ENCODE measurements around the gene FAXC. TPM values are rescaled to one million over a fixed set of nuclear protein-coding genes. Genes with fewer than 3 reads are reported as not detected.

The FAXC gene
- total RNA-seq, 1 donor from 2014 or later, result 5.3 TPM

GRCh38 chr6:99308788-99309187 lies 40.7 kb downstream of the FAXC start:
- H3K27me3 ChIP-seq (ENCODE audit: control insufficient read depth, insufficient read depth, low read length), result no peaks in the 10 kb centered on the region
- DNase-seq (ENCODE audit: low read depth) (no peak), FAIRE-seq (no peak)
- H3K4me3 ChIP-seq (ENCODE audit: low read depth, low read length), result no peak overlapping the region
- no peaks in the 10 kb centered on the region for H3K36me3 ChIP-seq (ENCODE audit: control insufficient read depth, insufficient read depth, low read length)
- TF ChIP-seq, protein P1, sequence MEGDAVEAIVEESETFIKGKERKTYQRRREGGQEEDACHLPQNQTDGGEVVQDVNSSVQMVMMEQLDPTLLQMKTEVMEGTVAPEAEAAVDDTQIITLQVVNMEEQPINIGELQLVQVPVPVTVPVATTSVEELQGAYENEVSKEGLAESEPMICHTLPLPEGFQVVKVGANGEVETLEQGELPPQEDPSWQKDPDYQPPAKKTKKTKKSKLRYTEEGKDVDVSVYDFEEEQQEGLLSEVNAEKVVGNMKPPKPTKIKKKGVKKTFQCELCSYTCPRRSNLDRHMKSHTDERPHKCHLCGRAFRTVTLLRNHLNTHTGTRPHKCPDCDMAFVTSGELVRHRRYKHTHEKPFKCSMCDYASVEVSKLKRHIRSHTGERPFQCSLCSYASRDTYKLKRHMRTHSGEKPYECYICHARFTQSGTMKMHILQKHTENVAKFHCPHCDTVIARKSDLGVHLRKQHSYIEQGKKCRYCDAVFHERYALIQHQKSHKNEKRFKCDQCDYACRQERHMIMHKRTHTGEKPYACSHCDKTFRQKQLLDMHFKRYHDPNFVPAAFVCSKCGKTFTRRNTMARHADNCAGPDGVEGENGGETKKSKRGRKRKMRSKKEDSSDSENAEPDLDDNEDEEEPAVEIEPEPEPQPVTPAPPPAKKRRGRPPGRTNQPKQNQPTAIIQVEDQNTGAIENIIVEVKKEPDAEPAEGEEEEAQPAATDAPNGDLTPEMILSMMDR (IDR thresholded peaks at IDR 0.05; ENCODE audit: insufficient read depth, low read length, severe bottlenecking), result no peak

DNA sequence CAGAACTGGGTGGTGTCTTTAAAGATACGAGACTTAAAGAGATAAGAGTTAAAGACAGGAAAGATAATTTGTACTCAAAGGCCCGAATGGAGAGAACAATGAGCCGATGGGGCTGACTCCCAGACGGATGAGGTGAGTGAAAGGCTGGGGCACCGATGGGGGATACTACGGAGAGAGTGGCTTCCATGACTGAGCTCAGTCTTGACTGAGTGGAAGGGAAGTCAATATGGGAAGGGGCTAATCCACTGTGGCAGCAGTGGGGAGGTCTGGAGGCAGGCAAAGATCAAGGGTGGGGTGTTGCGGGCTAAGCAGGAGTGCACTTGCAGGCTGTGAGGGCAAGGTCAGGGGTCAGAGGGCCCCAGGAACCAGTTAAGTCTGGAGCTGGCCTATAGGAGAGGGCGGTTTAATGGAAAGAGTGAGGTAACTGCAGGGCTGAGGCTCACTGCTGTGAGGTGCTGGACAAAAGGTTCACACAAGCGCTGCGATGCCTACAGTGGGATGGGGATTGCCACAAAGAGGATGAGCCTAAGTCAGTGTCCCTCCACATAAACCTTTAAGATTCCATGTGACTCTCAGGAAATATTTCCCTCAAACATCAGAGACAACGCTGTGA lies 42.1 kb downstream of the FAXC start:
- no peaks in the 10 kb centered on the region for H3K27me3 ChIP-seq (ENCODE audit: control insufficient read depth, insufficient read depth, low read length)
- TF ChIP-seq, protein P1 (IDR thresholded peaks at IDR 0.05; ENCODE audit: insufficient read depth, low read length, severe bottlenecking), result no peak
- FAIRE-seq (no peak), DNase-seq (ENCODE audit: low read depth) (no peak)
- H3K4me3 ChIP-seq (ENCODE audit: low read depth, low read length), result no peak overlapping the region
- no peaks in the 10 kb centered on the region for H3K36me3 ChIP-seq (ENCODE audit: control insufficient read depth, insufficient read depth, low read length)

- TF ChIP-seq, protein P1 (IDR thresholded peaks at IDR 0.05; ENCODE audit: insufficient read depth, low read length, severe bottlenecking), result no peak
These were observed 43.1 kb downstream of the FAXC start for GRCh38 chr6:99306341-99306740.

DNA sequence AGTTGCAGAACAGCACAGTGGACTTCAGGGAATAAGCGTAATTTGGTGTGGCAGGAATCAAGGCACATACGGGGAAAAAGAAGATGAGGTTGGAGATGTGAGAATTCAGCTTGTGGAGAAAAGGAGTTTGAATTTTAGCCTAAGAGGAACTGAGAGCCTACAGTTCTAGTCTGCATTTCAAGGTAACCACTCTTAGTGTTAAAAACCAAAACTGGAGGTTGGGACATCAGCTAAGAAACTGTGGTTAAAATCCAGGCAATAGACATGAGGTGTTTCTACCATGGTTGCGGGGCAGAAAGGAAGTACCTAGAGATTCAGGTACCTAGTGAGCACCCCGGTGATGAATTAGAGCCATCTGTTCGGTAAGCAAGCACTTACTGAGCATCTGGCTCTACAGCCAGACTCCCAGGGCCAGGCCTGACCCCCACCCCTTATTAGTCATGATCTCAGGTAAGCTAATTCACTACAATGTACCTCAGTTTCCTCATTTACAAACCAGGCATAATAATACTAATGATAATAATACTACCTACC lies 44.4 kb downstream of the FAXC start:
- no peak for FAIRE-seq
- DNase-seq (ENCODE audit: low read depth), result no peak
- Histone ChIP-seq H3K36me3 (ENCODE audit: control insufficient read depth, insufficient read depth, low read length) (no peaks in the 10 kb centered on the region), H3K27me3 (ENCODE audit: control insufficient read depth, insufficient read depth, low read length) (no peaks in the 10 kb centered on the region), H3K4me3 (ENCODE audit: low read depth, low read length) (no peak overlapping the region)
- TF ChIP-seq, protein P1 (IDR thresholded peaks at IDR 0.05; ENCODE audit: insufficient read depth, low read length, severe bottlenecking), result no peak

More at GRCh38 chr6:99306341-99306740, 43.1 kb downstream of the FAXC start:
- no peak for FAIRE-seq
- Histone ChIP-seq H3K27me3 (ENCODE audit: control insufficient read depth, insufficient read depth, low read length) (no peaks in the 10 kb centered on the region), H3K4me3 (ENCODE audit: low read depth, low read length) (no peak overlapping the region), H3K36me3 (ENCODE audit: control insufficient read depth, insufficient read depth, low read length) (no peaks in the 10 kb centered on the region)
- DNase-seq (ENCODE audit: low read depth), result no peak

DNA sequence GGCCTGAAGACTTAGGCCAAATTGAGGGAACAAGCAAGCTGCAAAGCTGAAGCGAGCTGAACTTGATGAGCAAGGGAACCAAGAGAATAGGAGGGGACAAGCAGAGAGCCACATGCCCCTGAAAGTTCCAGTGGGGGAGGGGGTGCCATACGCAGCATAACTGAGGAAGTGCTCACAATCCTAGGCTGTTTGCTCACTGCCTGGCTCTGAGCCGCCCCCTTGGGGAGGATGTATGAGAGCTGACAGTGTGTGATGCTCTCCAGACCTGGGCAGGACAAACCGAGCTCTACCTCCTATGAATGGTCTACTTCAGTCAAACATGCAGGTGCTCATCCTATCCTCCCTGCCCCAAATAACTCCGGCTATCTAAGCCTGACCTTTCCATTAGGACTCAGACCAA lies 52.1 kb downstream of the FAXC start:
- Histone ChIP-seq H3K27me3 (ENCODE audit: control insufficient read depth, insufficient read depth, low read length) (no peaks in the 10 kb centered on the region), H3K4me3 (ENCODE audit: low read depth, low read length) (no peak overlapping the region), H3K36me3 (ENCODE audit: control insufficient read depth, insufficient read depth, low read length) (no peaks in the 10 kb centered on the region)
- no peak for DNase-seq (ENCODE audit: low read depth)
- TF ChIP-seq, protein P1 (IDR thresholded peaks at IDR 0.05; ENCODE audit: insufficient read depth, low read length, severe bottlenecking), result no peak
- FAIRE-seq, result no peak

- H3K36me3 ChIP-seq (ENCODE audit: control insufficient read depth, insufficient read depth, low read length), result no peaks in the 10 kb centered on the region
- FAIRE-seq (no peak), DNase-seq (ENCODE audit: low read depth) (no peak)
- TF ChIP-seq, protein P1 (IDR thresholded peaks at IDR 0.05; ENCODE audit: insufficient read depth, low read length, severe bottlenecking), result no peak
- H3K4me3 ChIP-seq (ENCODE audit: low read depth, low read length), result no peak overlapping the region
- no peaks in the 10 kb centered on the region for H3K27me3 ChIP-seq (ENCODE audit: control insufficient read depth, insufficient read depth, low read length)
These were observed 52.5 kb downstream of the FAXC start for GRCh38 chr6:99297006-99297405.
